C4-2B (cell line): ENCODE data around the gene ZNF132.

ENCODE experiments used
- H3K27ac ChIP-seq: fragments of 450-650 bp; 2 replicates; pipeline ENCODE4 v1.5.1; 2017
- CTCF ChIP-seq: fragments of 450-650 bp; conservative IDR thresholded peaks from 2 replicates; pipeline ENCODE4 v1.5.1; 2017; ENCODE audit warnings: mild to moderate bottlenecking
- ZFX ChIP-seq: fragments of 450-650 bp; IDR thresholded peaks from 2 replicates; pipeline ENCODE4 v1.6.1; 2017

ZNF132 gene

DNA sequence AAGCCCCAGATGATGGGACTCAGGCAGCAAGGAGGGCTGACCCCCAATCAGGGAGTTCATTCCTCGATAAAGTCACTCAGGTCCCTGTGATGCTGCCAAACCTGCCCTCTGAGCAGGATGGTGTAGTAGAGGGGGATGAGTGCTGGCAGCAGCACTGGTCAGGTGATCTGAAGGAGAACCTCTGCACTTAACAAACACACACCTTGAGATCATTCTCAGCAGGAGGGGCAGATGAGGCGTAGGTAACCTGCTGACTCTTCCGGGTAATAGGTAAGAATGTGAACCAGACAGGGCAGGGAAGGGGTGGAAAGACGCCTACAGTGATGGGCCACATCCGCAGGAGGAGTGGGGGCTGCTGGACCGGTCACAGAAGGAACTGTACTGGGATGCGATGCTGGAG, 39.4 kb upstream of the ZNF132 start:
- TF ChIP-seq CTCF (no peak), ZFX (no peak)

DNA sequence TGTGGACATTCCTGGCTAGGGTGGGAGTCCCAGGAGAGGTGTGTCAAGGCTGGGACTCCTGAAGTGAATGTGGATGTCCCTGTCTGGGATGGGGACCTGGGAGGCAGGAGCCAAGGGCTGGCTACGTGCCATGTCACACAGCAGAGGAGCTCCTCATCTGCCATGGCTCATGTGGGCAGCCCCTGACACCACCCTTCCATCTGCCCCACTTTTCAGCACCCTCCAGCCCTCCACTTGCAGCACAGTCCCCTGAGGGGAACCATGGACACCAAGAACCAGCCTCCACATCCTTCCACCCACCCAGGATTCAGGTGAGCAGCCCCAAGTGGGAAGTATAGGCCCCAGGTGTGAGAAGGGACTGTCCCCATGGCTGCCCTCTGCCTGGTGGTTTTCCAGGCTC, 37.9 kb upstream of the ZNF132 start:
- H3K27ac ChIP-seq: no peak overlapping the region; the same call in 1 of the 2 replicates
- TF ChIP-seq ZFX: no peak
- no peak for TF ChIP-seq CTCF

More for the DNA sequence above, 39.4 kb upstream of the ZNF132 start:
- no peak overlapping the region; the same call in 1 of the 2 replicates for H3K27ac ChIP-seq

DNA sequence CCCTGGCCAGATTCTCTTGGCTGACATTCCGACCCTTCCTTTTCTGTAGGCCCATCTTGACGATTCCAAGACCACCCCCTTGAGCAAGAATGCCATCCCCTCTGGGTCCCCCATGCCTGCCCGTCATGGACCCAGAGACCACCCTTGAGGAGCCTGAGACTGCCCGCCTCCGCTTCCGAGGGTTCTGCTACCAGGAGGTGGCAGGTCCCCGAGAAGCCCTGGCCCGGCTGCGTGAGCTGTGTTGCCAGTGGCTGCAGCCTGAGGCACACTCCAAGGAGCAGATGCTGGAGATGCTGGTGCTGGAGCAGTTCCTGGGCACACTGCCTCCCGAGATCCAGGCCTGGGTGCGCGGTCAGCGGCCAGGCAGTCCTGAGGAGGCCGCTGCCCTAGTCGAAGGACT, 37.2 kb upstream of the ZNF132 start:
- peak overlapping the region; percentile 89 for H3K27ac ChIP-seq
- TF ChIP-seq ZFX (no peak), CTCF (no peak)

GRCh38 chr19:58476498-58477015, 36.6 kb upstream of the ZNF132 start:
- H3K27ac ChIP-seq: peak overlapping the region; percentile 89
- TF ChIP-seq CTCF (no peak), ZFX (peak; percentile 57; the same call in 1 of the 2 replicates)

GRCh38 chr19:58475714-58476497, 36.0 kb upstream of the ZNF132 start, which contains the start of gene ZNF446:
TSS of gene ZNF446 (plus strand) at chr19:58476352. CDS start at chr19:58477219, 867 bp downstream.
- H3K27ac ChIP-seq: peak within 1 kb of the TSS; percentile 89

GRCh38 chr19:58474997-58475713, 35.2 kb upstream of the ZNF132 start:
- TF ChIP-seq ZFX: no peak
- TF ChIP-seq CTCF: no peak
- H3K27ac ChIP-seq: peak overlapping the region; percentile 89

More at GRCh38 chr19:58475714-58476497, 36.0 kb upstream of the ZNF132 start, which contains the start of gene ZNF446:
- TF ChIP-seq ZFX (peak; percentile 88; the same call in 1 of the 2 replicates), CTCF (no peak)
